ENCODE data around the gene FRMD8. TPM values are rescaled to one million over a fixed set of nuclear protein-coding genes. Genes with fewer than 3 reads are reported as not detected.
A peak's percentile ranks its signal among the peaks of the same experiment; 100 is the strongest.

The FRMD8 gene
- total RNA-seq, 1 experiment from 2014 or later: 18.9 TPM

DNA sequence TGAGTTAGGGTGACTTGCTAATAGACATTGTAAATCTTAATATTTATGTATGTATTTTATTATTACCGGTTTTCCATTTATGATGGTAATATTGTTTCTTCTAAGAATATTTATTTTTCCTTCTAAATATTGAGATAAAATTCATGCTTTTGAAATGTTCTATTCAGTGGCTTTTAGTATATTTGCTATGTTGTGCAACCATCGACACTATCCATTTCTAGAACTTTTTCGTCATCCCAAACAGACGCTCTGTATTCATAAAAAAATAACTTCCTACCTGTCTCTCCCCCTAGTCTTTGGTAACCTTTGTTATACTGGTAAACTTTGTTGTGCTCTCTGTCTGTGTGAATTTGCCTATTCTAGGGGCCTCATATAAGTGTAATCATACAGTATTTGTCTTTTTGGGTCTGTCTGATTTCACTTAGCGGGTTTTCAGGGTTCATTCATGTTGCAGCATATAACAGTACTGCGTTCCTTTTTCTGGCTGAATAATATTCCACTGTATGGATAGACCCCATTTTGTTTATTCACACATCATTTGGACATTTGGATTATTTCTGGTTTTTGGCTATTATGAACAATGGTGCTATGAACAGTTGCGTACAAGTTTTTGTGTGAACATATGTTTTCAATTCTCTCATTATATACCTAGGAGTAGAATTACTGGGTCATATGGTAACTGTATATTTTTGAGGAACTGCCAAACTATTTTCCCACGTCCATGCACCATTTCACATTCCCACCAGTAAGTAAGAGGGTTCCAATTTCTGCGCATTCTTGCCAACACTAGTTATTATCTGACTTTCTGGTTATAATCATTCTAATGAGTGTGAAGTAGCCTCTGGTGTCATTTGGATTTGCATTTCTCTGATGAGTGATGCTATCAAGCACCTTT is 52.1 kb downstream of the FRMD8 start:
- no peaks in the 10 kb centered on the region for H3K9me3 Mint-ChIP-seq (ENCODE audit: unreplicated experiment)
- peak overlapping the region; percentile 93 for H3K27ac Mint-ChIP-seq (ENCODE audit: low read depth, unreplicated experiment)
- H3K36me3 Mint-ChIP-seq (ENCODE audit: insufficient read depth, unreplicated experiment): peaks cover 100% of the 10 kb centered on the region
- H3K27me3 Mint-ChIP-seq (ENCODE audit: insufficient read depth, unreplicated experiment): no peaks in the 10 kb centered on the region
- POLR2A ChIA-PET: interaction anchor here (0.7 to 11.6 kb wide), 8 partner anchors 7 to 65 kb away, joined by 4 to 391 read pairs (median 39); partner anchors contain the start of genes MALAT1 and NEAT1
- peaks cover 72% of the 10 kb centered on the region for H3K4me1 Mint-ChIP-seq (ENCODE audit: insufficient read depth, unreplicated experiment)
- peak overlapping the region; percentile 57 for H3K4me3 Mint-ChIP-seq (ENCODE audit: unreplicated experiment)
- intact Hi-C loops (cut with micrococcal nuclease): no loop called here
- CTCF ChIA-PET: interaction anchor here (1.2 kb wide), 1 partner anchor 22 kb away, joined by 3 read pairs; no protein-coding TSS in a partner anchor
- DNase-seq (ENCODE audit: unreplicated experiment): no peak
- no TSS peak for BruUV-seq (replicated peaks)
- TF ChIP-seq, protein P1, sequence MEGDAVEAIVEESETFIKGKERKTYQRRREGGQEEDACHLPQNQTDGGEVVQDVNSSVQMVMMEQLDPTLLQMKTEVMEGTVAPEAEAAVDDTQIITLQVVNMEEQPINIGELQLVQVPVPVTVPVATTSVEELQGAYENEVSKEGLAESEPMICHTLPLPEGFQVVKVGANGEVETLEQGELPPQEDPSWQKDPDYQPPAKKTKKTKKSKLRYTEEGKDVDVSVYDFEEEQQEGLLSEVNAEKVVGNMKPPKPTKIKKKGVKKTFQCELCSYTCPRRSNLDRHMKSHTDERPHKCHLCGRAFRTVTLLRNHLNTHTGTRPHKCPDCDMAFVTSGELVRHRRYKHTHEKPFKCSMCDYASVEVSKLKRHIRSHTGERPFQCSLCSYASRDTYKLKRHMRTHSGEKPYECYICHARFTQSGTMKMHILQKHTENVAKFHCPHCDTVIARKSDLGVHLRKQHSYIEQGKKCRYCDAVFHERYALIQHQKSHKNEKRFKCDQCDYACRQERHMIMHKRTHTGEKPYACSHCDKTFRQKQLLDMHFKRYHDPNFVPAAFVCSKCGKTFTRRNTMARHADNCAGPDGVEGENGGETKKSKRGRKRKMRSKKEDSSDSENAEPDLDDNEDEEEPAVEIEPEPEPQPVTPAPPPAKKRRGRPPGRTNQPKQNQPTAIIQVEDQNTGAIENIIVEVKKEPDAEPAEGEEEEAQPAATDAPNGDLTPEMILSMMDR (IDR thresholded peaks at IDR 0.05; ENCODE audit: unreplicated experiment): no peak

DNA sequence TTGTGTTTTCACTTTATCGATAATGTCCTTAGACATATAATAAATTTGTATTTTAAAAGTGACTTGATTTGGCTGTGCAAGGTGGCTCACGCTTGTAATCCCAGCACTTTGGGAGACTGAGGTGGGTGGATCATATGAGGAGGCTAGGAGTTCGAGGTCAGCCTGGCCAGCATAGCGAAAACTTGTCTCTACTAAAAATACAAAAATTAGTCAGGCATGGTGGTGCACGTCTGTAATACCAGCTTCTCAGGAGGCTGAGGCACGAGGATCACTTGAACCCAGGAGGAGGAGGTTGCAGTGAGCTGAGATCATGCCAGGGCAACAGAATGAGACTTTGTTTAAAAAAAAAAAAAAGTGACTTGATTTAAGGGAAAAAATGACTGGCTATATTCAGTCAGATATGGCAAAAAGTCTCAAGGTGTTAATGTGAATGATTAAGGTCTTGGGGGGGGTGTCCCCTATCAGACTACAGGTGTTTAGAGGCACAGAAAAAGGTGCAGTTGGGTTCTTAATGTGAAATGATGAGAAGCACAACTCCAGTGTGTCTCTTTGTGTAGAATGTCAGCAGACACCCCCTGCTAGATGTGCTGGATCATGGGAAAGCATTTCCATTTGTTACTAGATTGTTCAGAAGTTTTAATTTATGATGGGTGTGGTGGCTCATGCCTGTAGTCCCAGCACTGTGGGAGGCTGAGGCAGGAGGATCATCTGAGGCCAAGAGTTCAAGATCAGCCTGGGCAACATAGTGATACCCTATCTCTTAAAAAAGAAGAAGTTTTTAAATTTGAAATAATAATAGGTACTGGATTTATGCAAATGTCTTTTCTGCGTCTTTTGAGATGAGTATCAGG is 53.1 kb downstream of the FRMD8 start:
- H3K27me3 Mint-ChIP-seq (ENCODE audit: insufficient read depth, unreplicated experiment): no peaks in the 10 kb centered on the region
- H3K9me3 Mint-ChIP-seq (ENCODE audit: unreplicated experiment): no peaks in the 10 kb centered on the region
- peaks cover 78% of the 10 kb centered on the region for H3K4me1 Mint-ChIP-seq (ENCODE audit: insufficient read depth, unreplicated experiment)
- BruUV-seq (replicated peaks): TSS peak; percentile 1
- peaks cover 100% of the 10 kb centered on the region for H3K36me3 Mint-ChIP-seq (ENCODE audit: insufficient read depth, unreplicated experiment)
- intact Hi-C loops (cut with micrococcal nuclease): no loop called here
- peak overlapping the region; percentile 93 for H3K27ac Mint-ChIP-seq (ENCODE audit: low read depth, unreplicated experiment)
- peak overlapping the region; percentile 38 for H3K4me3 Mint-ChIP-seq (ENCODE audit: unreplicated experiment)
- CTCF ChIA-PET: interaction anchor here (0.6 kb wide), 1 partner anchor 423 kb away, joined by 3 read pairs; no protein-coding TSS in a partner anchor
- TF ChIP-seq, protein P1 (IDR thresholded peaks at IDR 0.05; ENCODE audit: unreplicated experiment): no peak
- peak; percentile 35 for DNase-seq (ENCODE audit: unreplicated experiment)
- POLR2A ChIA-PET: interaction anchor here (0.7 to 11.6 kb wide), 6 partner anchors 17 to 67 kb away, joined by 3 to 391 read pairs (median 8); partner anchors contain the start of genes MALAT1 and NEAT1

DNA sequence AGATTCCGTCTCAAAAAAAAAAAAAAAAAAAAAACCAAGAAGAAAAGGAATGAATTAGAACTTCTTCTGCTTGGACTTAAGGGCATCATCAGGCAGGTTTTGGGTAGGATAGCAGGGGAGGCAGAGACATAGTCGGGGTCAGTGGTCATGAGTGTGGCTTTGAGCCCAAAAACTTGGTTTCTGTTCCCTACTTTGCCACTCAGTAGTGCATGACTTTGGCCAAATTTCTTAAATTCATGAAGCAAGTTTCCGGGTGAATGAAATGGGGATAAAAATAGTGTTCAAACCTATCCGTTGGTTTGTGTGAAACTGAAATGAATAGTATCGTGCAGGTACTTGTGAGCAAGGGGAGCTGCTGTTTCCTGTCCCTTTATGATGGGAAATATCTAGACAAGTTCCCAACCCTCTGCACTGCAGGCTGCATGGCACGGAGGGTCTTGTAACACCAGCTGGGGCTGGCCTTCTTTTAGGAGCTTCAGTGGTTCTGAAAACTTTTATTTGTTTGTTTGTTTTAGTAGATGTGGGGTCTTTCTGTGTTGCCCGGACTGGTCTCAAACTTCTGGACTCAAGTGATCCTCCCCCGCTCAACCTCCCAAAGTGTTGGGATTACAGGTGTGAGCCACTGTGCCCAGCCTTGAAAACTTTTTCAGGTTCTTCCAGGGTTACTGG is 54.5 kb downstream of the FRMD8 start:
- TF ChIP-seq, protein P1 (IDR thresholded peaks at IDR 0.05; ENCODE audit: unreplicated experiment): no peak
- H3K9me3 Mint-ChIP-seq (ENCODE audit: unreplicated experiment): no peaks in the 10 kb centered on the region
- peak overlapping the region; percentile 41 for H3K4me3 Mint-ChIP-seq (ENCODE audit: unreplicated experiment)
- H3K27ac Mint-ChIP-seq (ENCODE audit: low read depth, unreplicated experiment): peak overlapping the region; percentile 93
- intact Hi-C loops (cut with micrococcal nuclease): no loop called here
- CTCF ChIA-PET: no interaction called here
- POLR2A ChIA-PET: interaction anchor here (0.9 to 11.6 kb wide), 9 partner anchors 8 to 66 kb away, joined by 3 to 391 read pairs (median 10); partner anchors contain the start of genes FRMD8, MALAT1 and NEAT1
- H3K4me1 Mint-ChIP-seq (ENCODE audit: insufficient read depth, unreplicated experiment): peaks cover 72% of the 10 kb centered on the region
- peaks cover 100% of the 10 kb centered on the region for H3K36me3 Mint-ChIP-seq (ENCODE audit: insufficient read depth, unreplicated experiment)
- peak; percentile 40 for DNase-seq (ENCODE audit: unreplicated experiment)
- H3K27me3 Mint-ChIP-seq (ENCODE audit: insufficient read depth, unreplicated experiment): no peaks in the 10 kb centered on the region
- BruUV-seq (replicated peaks): no TSS peak

Data from MCF 10A (cell line).